HG03575 (cell line): ENCODE measurements around the gene GRIK5.
"Not testable (repeated sequence)": the region's sequence is repeated elsewhere in the genome, so short reads cannot be mapped to it uniquely, and the experiment has no call there.

ENCODE experiments used
- ATAC-seq: cut with Tn5 transposase; IDR thresholded peaks from one replicate; pipeline ENCODE4 v1.9.1; 2021; ENCODE audit not compliant: unreplicated experiment, insufficient number of reproducible peaks, low FRiP score; ENCODE audit errors: extremely low read depth

GRIK5 gene

DNA sequence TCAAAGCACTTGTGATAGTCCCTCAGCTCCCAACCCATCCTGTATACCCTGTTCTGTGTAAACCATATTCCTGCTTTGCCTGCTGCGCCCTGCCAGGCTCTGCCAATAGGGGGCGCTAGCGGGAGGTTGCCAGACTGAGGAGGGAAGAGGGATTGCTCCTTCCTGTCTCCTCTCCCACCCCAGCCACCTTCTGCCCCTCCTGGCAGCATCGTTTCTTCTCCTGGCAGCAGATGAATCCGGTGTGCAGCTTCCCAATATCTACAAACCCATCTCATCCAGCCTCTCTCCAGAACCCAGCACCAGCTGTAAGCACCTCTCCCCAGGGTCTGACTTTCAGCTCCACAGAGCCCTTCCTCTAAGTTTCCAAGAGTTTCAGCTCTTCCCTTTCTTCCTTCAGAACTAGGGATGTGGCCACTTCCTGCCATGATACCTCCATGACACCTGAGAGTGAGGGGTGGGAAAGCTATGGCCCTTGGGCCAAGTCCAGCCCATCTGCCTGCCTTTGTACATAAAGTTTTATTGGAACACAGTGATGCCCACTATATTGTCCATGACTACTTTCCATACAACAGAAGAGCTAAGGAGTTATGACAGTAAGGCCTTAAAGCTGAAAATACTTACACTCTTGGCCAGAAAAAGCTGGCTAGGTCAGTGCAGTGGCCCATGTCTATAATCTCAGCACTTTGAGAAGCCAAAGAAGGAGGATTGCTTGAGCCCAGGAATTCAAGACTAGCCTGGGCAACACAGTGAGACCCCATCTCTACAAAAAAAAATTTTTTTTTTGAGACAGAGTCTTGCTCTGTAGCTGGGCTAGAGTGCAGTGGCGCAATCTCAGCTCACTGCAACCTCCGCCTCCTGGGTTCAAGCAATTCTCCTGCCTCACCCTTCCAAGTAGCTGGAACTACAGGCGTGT is 41.4 kb downstream of the GRIK5 start:
- ATAC-seq, result no peak

DNA sequence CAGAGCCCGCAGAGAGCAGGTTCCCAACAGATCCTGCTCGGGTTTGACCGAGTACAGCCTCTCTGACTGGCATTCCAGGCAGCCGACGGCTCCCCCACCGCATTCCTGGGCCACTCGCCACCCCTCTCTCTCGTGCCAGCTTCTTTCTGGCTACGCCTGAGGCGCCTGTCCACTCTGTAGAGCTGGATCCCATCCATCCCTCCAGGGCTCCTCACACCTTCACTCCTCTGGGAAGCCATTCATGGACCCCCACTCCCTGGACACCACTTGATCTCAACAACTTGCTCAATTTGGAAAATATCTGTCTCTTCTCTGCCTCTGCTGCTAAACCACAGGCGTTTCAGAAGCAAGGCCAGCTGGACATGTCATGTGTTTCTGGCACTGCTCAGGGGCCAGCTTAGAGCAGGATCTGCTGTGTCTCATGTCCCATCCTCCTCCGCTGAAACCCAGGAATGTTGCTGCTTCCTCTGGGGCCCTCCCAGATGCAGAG is 45.3 kb downstream of the GRIK5 start:
- ATAC-seq, result no peak

DNA sequence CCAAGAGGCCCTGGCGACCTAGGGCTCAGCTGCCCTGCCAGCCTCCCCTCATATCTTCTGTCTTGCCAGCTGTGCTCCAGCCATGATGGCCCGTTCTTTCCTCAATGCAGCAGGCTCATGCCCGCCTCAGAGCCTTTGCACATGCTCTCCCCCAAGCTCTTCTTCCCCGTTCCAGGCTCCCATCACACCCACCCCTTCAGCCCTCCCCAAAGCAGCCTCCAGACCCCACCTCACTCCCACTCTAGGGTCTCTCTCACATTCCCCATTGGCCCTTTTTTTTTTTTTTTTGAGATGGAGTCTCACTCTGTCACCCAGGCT is 46.1 kb downstream of the GRIK5 start:
- no peak for ATAC-seq

DNA sequence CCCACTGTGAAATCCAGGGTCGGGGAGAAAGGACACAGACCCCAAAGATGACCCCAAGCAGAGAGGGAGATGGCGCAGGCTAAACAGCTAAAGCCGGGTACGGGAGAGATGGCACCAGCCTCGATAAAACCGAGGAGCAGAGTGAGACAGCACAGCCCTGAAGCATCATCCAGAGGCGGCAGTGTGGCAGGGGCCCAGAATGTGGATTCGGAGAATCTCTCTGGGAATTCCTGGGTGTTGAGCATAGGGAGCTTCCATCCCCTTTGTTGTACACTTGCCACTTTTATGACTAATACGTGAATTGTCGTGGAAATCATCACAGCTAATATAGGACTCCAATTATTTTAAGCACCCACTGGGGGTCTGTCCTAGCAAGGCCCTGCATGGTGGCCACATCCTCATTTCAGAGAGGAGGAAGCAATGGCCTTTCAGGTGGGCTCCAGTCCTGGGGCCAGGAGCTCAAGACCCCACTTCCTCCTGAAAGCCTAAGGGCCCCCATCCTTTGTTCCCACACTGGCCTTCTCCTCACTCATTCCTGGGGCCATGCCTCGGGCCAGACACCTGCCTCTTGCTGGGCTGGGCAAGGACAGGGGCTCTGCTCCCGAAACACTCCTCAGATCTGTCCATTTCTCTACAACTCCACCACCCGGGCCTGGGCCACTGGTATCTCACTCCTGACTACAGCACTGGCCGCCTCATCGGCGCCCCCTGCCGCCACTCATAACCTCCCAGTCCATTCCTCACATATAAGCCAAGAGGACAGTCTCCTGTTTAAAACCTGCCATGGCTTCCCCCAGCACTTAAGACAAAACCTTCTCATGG is 46.7 kb downstream of the GRIK5 start:
- ATAC-seq, result no peak

DNA sequence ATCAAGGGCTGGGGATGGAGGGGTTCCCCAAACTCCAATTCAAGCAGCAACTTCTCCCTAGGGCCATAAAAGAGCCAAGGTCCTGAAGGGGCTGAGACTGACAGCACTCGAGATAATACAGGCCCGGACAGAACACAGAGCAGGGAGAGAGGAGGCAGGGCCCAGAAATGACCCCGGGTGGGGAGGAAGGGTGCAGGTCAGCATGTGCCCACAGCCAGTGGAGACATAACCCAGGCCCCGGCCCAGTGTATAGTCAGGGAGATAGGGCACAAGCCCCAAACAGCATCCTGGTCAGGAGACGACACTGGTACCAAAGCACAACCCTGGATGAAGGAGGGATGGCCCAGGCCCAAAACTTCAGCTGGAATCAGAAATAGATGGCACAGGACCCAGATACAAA is 47.4 kb downstream of the GRIK5 start:
- ATAC-seq, result no peak

DNA sequence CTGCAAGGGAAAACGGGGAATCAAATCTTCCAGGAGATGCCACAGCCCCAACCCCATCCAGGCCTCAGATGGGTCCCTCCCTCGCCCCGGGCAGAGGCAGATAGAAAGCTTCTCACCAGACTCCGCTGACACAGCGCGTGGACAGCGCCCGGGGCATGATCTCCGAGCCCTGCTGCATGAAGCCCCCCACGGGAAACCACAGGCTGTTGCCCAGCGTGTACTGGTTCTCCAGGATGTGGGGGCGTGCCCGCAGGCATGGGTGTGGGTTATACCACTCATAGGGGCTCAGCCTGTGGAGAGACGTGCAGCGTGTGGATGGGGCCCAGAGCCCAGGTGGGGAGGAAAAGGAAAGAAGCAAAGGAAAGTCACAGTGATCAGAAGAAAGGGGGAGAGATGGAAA is 48.8 kb downstream of the GRIK5 start:
- ATAC-seq, result no peak

DNA sequence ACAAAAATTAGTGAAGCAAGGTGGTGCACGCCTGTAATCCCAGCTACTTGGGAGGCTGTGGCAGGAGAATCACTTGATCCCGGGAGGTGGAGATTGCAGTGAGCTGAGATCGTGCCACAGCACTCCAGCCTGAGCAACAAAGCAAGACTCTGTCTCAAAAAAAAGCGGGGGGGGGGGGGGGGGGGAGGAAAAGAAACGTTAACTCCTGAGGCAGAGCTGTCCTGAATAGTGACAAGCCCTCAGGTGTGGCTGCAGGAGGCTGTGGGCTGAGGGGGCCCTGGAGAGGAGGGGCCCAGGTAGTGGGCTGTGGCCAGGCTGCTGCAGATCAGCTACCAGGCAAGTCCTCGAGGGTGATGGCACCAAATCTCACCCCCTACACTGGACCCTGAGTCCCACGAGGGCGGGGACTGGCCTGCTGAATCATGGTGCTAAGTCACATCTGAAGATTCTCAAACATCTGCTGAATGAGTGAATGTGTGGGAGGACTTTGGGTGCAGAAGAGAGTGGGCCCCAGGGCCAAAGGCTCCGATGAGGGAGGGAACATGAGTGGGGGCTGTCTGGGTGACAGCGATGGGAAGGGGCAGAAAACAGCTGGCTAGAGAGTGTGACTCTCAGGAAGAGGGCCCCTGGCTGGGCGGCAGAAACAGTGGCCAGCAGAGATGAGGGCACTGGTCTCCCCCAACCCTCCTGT is 51.4 kb downstream of the GRIK5 start:
- ATAC-seq, result no peak

DNA sequence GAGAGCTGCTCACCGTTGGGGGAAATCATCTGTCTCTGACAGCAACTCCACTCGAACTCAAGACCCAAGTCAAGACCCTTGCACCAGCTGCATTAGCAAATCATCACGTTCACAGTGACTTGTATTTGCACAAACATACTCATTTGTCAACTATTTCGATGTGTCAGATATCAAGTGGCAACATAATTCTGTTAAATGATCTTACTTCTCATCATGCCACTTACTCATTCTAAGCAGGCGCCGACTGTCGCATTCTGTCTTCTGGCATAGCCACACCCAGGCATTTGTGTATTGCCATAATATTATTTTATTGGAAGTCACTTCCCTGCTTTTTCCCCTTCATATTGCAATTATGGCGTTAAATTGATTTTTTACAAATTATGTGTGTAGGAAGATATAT is 53.0 kb downstream of the GRIK5 start:
- ATAC-seq, result no peak

DNA sequence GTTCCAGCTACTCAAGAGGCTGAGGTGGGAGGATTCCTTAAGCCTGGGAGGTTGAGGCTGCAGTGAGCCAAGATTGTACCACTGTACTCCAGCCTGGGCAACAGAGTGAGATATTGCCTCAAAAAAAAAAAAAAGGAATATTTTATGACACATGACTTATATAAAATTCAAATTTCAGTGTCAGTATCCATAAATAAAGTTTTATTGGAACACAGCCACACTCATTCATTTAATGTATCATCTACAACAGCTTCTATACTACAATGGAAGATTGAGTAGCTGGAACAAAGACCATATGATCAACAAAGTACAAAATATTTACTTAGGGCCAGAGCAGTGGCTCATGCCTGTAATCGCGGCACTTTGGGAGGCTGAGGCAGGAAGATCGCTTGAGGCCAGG is 57.3 kb downstream of the GRIK5 start:
- not testable (repeated sequence) for ATAC-seq

DNA sequence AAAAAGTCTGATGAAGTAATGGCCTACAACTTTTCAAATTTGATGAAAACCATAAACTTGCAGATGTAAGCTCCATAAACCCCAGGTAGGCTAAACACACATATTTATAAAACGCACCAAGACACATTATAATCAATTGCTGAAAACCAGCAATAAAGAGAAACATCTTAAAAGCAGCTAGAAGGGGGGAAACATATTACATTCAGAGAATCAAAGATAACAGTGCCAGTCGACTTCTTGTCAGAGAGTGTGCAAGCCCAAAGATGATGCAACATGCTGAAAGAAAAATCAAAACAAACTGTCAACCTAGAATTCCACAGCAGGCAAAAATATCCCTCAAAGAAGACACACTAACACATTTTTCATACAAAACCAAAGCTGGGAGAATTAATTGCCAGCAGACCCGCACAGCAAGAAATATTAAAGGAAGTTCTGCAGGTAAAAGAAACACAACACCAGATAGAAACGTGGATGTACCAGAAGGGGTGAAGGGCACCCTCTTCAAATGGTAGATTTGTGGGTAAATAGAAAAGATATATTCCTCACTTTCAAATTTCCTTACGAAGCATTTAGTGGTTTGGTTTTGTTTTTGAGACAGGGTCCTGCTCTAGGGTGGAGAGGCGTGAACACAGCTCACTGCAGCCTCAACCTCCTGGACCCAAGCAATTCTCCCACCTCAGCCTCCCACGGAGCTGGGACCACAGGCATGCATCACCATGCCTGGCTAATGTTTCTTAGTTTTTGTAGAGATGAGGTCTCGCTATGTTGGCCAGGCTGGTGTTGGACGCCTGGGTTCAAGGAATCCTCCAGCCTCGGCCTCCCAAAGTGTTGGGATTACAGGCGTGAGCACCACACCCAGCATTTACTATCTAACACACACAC is 59.5 kb downstream of the GRIK5 start:
- ATAC-seq, result no peak

DNA sequence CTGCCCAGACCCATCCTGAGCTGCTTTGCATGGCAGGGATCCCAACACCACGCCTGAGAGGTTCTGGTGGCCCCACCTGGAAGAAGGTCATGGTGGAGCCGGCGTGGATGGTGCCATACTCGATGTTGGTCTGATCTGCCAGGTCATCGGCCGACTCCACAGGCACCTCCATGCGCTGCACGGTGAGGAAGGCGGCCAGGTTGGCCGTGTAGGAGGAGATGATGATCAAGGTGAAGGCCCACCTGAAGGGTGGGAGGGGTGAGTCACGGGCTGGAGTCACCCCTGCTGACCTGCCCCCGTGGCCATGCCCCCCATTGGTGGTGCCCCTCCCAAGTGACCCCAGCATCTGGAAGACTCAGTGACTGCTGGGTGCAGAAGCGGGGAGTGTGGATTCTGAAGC is 63.4 kb downstream of the GRIK5 start:
- ATAC-seq, result no peak

DNA sequence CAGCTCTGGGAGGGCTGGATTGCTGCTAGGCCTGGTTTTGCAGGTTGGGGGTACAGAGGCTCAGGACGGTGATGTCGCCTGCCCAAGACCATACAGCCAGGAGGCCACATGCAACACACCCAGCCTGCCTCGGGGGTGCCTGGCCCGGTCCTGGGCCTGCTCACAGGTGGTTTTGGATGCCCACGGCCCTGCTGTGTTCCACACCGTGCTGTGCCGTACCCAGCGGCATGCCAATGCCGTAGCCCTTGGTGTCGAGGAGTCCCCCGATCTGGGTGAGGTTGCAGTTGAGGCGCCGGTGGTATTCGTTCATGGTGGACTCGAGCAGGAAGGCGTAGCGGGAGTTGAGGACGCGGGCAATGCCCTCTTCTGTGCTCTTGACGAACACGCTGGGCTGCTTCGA is 64.5 kb downstream of the GRIK5 start:
- ATAC-seq, result no peak

DNA sequence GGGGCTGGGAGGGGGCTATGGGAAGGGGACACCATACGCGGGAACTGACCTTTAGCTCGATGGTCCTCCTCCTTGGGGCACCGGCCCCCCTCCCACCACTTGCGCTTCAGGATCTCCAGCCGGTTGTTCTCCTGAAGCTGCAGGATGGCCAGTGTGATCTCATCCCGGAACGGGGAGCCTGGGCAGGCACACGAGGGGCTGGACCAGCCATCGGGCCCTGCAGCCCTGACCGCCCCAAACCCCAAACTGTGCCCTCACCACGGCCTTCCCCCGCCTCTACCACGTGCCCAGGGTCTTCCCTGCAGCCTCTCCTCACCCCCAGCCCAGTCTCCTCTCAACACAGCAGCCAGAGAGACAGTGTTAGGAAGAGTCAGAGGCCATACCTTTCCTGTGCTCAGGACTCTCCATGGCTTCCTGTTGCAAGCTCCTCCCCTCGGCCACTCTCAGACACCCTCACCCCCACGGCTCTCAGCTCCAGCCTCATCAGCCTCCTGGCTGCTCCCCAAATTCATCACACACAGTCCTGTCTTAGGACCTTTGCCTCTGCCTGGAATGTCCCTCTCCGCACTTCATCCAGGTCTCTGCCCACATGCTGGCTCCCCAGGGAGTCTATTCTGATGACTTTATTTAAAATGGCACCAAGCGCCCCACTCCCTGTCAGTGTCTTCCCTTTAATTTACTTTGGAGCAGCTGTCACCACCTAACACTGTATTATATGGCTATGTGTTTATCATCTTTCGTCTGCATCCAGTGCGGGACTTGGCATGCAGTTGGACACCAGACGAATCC is 66.3 kb downstream of the GRIK5 start:
- no peak for ATAC-seq

DNA sequence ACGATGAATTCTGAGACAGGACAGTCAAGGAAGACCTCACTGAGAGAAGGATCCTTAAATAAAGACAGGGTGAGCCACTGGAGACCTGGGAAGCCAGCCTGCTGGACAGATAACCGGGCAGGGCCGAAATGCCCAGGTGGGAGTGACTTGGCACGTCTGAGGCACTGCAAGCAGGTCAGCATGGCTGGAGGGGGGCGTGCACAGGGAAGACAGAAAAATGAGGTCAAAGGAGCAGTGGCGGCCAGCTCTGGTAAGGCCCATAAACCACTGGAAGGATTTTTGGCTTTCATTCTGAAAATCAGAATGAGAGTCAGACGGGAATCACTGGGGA is 70.2 kb downstream of the GRIK5 start:
- ATAC-seq, result no peak

DNA sequence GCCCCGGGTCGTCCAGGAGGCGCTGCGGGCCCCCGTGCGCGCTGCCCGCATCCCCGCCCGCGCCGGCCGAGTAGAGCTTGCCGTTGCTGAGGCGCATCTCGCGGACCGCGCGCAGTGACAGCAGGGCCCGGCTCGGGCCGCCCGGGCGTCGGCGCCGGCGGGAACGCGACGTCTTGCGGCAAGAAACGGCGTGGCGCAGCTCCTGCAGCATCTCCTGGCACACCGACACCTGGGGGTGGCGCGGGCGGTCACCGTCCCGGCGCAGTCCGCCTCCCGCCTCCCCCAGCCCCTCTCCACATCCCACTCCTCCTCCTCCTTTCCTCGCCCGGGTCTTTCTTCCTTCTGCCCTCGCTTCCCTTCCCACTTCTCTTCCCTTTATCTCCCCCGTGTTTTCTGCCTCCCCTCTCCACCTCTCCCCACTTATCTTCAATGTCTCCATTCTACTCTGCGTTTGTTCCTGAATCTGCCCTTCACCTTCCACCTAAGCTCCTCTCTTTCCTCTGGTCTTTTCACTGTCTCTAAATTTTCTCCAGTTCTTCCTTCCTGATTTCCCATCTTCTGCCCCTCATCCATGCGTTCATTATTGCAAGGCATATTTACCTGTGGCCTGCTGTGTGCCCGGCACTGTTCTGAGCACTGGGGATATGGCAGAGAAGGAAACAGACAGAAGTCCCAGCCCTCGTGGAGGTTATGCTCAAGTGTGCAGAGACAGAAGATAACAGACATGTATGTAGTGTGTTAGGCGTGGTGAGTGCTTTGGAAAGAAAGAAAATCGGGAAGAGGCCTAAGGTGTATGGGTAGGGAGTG is 70.7 kb downstream of the GRIK5 start:
- ATAC-seq, result no peak

DNA sequence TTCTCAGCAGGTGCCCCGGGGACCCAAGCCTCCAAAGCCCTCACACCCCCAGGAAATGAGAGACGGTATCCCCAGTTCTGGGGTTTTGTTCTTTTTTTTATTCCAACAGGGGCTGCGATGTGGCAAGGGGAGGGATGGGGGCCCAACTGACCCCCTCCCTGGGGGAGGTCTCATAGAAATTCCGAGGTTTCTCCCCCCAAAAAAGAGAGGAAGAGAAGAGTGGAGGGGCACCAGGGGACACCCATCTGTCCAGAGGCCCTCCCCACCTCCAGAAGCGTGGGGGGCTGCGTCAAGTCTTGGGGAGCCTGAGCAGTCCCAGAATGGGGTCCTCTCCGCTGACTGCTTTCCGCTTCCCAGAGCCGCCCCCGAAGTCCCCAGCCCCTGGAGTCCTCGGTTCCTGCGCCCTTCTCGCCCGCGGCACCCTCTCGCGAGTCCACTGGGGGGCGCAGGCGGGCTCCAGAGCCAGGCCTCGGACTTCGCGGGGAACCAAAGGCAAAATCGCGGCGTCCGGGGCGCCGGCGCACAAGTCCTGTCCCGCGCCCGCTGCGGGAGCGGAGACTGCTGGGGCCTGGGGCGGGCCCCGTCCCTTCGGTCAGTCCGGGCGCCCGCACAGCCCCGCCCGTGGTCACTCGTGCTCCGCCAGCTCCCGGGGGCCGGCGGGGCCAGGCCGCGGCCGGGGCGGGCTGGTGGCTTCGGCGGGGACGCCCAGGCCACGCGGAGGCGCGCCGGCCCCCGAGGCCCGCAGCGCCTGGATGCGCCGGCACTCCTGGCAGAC is 71.6 kb downstream of the GRIK5 start:
- no peak for ATAC-seq

DNA sequence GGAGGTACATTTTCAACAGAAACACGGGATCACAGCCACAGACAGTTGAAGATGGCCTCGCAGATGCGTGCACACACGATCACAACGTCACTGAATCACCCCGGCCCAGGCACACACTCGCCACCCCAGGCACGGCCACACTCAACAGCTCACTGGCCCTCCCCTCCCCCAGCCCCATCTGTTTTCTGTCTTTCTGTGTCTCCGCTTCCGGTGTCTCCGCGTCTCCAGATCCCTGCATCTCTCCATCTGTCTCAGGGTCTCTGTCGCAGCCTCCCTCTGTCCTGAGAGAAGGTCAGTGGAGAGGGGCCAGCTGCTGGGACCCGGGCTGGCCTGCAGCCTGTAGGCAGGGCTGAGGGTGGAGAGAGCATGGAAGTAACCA is 72.2 kb downstream of the GRIK5 start:
- ATAC-seq, result no peak
